ENCODE data around the gene RALGAPA2. TPM values are rescaled to one million over a fixed set of nuclear protein-coding genes. Genes with fewer than 3 reads are reported as not detected.

The RALGAPA2 gene
- total and polyA plus RNA-seq, 2 donors (not counting 1 experiment from before 2014, with no cell fraction given) = 1.2 to 7.6 TPM

GRCh38 chr20:20611167-20611566 lies 101.3 kb downstream of the RALGAPA2 start:
- Histone ChIP-seq H3K36me3 (ENCODE audit: control insufficient read depth, insufficient read depth, low read length) (no peaks in the 10 kb centered on the region), H3K4me3 (replicated peaks in 1 of 4; ENCODE audit: control extremely low read depth in 1 of 4, insufficient read depth in 1 of 4, low read depth in 3 of 4, low read length in 4 of 4) (no peak overlapping the region)
- TF ChIP-seq EZH2 (IDR thresholded peaks at IDR 0.05; ENCODE audit: low read length, missing control alignments) = no peak
- TF ChIP-seq CTCF (conservative IDR thresholded peaks at IDR 0.05 in 1 of 2, IDR thresholded peaks at IDR 0.05 in 1 of 2; ENCODE audit: low read depth in 1 of 2, low read length in 2 of 2) = no peak

GRCh38 chr20:20609522-20609921 lies 102.9 kb downstream of the RALGAPA2 start:
- H3K27me3 ChIP-seq (ENCODE audit: control insufficient read depth, insufficient read depth, low read length) = no peaks in the 10 kb centered on the region
- no peaks in the 10 kb centered on the region for H3K4me1 ChIP-seq (ENCODE audit: control insufficient read depth, extremely low read depth, insufficient read depth, low read length)
- no peaks in the 10 kb centered on the region for H3K36me3 ChIP-seq (ENCODE audit: control insufficient read depth, insufficient read depth, low read length)
- no peak for DNase-seq (ENCODE audit: low read depth in 2 of 2)
- no peak overlapping the region for H3K9ac ChIP-seq (ENCODE audit: insufficient read depth, low read length)
- TF ChIP-seq EZH2 (IDR thresholded peaks at IDR 0.05; ENCODE audit: low read length, missing control alignments) (no peak), CTCF (conservative IDR thresholded peaks at IDR 0.05 in 1 of 2, IDR thresholded peaks at IDR 0.05 in 1 of 2; ENCODE audit: low read depth in 1 of 2, low read length in 2 of 2) (no peak)
- no peak overlapping the region for H2AFZ ChIP-seq (ENCODE audit: low read length)
- no peak overlapping the region for H3K27ac ChIP-seq (ENCODE audit: insufficient read depth, low read length)
- H3K9me3 ChIP-seq (ENCODE audit: control insufficient read depth, insufficient read depth, low read depth, low read length) = no peaks in the 10 kb centered on the region
- no peaks in the 10 kb centered on the region for H3K79me2 ChIP-seq (ENCODE audit: control insufficient read depth, insufficient read depth, low read length)
- no peaks in the 10 kb centered on the region for H4K20me1 ChIP-seq (ENCODE audit: control insufficient read depth, extremely low read depth, insufficient read depth, low read length)
- no peak overlapping the region for H3K4me3 ChIP-seq (replicated peaks in 1 of 4; ENCODE audit: control extremely low read depth in 1 of 4, insufficient read depth in 1 of 4, low read depth in 3 of 4, low read length in 4 of 4)
- no peak overlapping the region for H3K4me2 ChIP-seq (ENCODE audit: extremely low read depth, insufficient read depth, low read length)

More at GRCh38 chr20:20611167-20611566, 101.3 kb downstream of the RALGAPA2 start:
- H2AFZ ChIP-seq (ENCODE audit: low read length) = no peak overlapping the region
- DNase-seq (ENCODE audit: low read depth in 2 of 2) = peak in 1 of 2 donors; percentile 21
- H3K4me1 ChIP-seq (ENCODE audit: control insufficient read depth, extremely low read depth, insufficient read depth, low read length) = no peaks in the 10 kb centered on the region
- H3K27me3 ChIP-seq (ENCODE audit: control insufficient read depth, insufficient read depth, low read length) = no peaks in the 10 kb centered on the region
- no peak overlapping the region for H3K27ac ChIP-seq (ENCODE audit: insufficient read depth, low read length)
- H4K20me1 ChIP-seq (ENCODE audit: control insufficient read depth, extremely low read depth, insufficient read depth, low read length) = no peaks in the 10 kb centered on the region
- no peaks in the 10 kb centered on the region for H3K79me2 ChIP-seq (ENCODE audit: control insufficient read depth, insufficient read depth, low read length)
- H3K9ac ChIP-seq (ENCODE audit: insufficient read depth, low read length) = no peak overlapping the region
- no peak overlapping the region for H3K4me2 ChIP-seq (ENCODE audit: extremely low read depth, insufficient read depth, low read length)
- no peaks in the 10 kb centered on the region for H3K9me3 ChIP-seq (ENCODE audit: control insufficient read depth, insufficient read depth, low read depth, low read length)

DNA sequence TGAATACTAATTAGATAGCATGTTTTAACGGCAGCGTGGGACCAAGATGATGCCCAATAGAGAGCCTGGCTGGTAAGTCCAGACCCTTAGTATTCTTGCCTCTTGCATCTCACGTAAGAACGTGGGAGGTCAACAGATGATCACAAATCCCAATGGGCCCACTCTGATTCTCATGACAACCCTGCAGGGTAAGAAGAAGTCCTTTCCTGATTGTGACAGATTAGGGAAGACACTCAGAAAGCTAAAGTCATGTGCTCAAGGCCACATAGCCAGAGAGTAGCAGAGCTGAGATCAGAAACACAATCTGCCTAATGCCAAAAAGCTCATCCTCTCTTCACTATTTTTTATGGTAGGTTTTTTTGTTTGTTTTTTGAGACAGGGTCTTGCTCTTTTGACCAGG lies 103.8 kb downstream of the RALGAPA2 start:
- Histone ChIP-seq H4K20me1 (ENCODE audit: control insufficient read depth, extremely low read depth, insufficient read depth, low read length) (no peaks in the 10 kb centered on the region), H3K27me3 (ENCODE audit: control insufficient read depth, insufficient read depth, low read length) (no peaks in the 10 kb centered on the region), H3K9me3 (ENCODE audit: control insufficient read depth, insufficient read depth, low read depth, low read length) (no peaks in the 10 kb centered on the region), H3K4me1 (ENCODE audit: control insufficient read depth, extremely low read depth, insufficient read depth, low read length) (no peaks in the 10 kb centered on the region), H3K4me2 (ENCODE audit: extremely low read depth, insufficient read depth, low read length) (no peak overlapping the region), H3K36me3 (ENCODE audit: control insufficient read depth, insufficient read depth, low read length) (no peaks in the 10 kb centered on the region), H2AFZ (ENCODE audit: low read length) (no peak overlapping the region), H3K79me2 (ENCODE audit: control insufficient read depth, insufficient read depth, low read length) (no peaks in the 10 kb centered on the region), H3K4me3 (replicated peaks in 1 of 4; ENCODE audit: control extremely low read depth in 1 of 4, insufficient read depth in 1 of 4, low read depth in 3 of 4, low read length in 4 of 4) (no peak overlapping the region), H3K27ac (ENCODE audit: insufficient read depth, low read length) (no peak overlapping the region), H3K9ac (ENCODE audit: insufficient read depth, low read length) (no peak overlapping the region)
- DNase-seq (ENCODE audit: low read depth in 2 of 2) = no peak
- TF ChIP-seq CTCF (conservative IDR thresholded peaks at IDR 0.05 in 1 of 2, IDR thresholded peaks at IDR 0.05 in 1 of 2; ENCODE audit: low read depth in 1 of 2, low read length in 2 of 2) (no peak), EZH2 (IDR thresholded peaks at IDR 0.05; ENCODE audit: low read length, missing control alignments) (no peak)
